GM19455 (cell line): Measurements from ENCODE around the gene ANGPT4.

Experiments used
- ATAC-seq: cut with Tn5 transposase; IDR thresholded peaks from one replicate; pipeline ENCODE4 v1.9.1; 2021; ENCODE audit not compliant: unreplicated experiment

ANGPT4 gene

DNA sequence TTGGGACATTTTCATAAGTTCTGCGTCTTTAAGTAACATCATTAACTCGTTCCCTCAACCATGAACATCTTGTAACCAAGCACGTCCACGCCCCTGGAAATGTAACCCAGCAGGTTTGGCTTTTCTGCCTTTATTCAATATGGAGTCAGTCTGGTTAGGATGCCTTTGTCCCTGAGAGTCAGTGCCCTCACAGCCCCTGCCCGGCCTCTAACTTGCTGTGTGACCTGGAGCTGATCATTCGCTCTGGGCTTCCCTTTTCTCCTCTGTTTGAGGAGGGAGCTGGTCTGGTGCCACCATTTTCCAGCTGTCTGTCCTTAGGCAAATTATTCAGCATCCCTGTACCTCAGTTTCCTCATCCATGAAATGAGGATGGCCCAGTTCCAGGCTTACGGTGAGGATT, 26.5 kb upstream of the ANGPT4 start:
- no peak for ATAC-seq

DNA sequence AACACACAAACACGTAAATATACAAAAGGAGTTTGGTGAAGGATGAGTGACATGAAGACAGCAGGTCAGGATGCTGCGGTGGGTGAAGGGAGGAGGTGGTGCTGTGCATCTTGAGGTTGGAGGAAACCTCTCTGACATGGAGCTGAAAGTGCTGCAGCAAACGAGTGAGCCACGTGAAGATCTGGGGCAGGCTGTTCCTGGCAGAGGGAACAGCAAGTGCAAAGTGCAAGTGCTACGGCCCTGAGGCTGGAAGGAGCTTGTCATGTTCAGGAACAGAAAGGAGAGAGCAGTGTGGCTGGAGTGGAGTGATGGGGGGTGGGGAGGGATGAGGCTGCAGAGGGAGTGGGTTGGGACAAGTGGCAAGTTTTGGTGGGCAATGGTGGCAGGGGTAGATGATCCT, 24.8 kb upstream of the ANGPT4 start:
- no peak for ATAC-seq

DNA sequence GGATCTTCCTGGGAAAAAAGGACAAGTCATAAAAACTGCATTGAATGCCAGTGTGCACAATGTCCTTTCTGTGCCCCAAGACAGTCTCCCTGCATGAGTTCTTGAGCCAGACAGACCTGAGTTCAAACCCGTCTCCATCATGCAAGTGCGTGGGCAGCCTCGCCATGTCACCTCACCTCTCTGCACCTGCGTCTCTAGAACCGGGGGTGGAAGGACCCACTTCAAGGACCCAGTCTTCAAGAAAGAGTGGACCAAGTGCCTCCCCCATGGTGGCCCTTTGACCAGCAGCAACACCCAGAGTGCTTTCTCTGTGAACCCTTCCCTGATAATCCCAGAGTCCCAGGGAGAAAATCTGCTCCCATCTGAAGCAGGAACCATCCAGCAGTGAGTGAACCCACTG, 23.5 kb upstream of the ANGPT4 start:
- no peak for ATAC-seq

DNA sequence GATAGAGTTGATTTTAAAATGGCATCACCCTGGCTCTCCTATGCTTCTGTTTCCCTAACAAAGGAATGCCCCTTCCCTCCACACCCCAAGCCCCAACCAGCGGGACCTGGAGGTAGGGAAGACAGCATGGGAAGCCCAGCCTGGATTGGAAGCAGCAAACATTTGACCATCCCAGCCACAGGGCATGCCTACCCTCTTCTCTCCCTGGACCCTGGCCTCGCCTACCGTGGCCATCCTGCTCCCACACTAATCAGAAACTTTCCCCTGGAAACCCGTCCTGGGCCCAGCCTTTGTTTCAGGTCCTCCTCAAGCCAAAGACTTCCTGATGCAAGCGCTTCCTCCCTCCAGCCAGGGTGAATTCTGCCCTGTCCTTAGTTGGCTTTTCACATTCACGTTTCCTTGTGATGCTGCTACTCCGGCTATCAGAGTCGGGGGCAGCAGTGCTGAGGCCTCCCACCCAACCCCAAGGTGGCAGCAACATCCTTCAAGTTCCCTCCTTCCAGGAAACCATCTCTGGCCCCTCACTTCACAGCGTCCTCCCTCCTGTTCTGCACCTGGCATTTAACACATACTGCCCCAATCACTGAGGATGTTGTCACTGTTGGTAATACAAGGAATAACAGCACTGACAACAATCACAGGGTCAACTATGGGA, 18.2 kb upstream of the ANGPT4 start:
- no peak for ATAC-seq

DNA sequence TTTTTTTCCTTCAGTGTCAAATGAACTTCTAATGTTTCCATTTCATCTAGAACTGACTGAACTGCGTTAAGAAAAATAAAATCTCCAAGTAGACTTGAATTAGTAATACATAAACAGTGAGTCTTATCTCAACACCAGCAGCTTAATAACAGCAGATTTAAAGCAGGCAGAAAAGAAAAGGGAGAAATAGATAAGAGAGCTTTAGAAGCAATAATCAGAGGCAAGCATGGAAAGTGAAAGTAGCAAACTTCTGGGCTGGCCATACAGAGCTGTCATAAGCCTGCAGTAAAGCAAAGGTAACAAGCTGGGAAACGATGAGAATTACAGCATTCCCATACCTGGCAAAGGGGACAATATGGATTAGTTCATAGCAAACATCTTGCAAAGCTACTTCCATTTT, 16.9 kb upstream of the ANGPT4 start:
- no peak for ATAC-seq

DNA sequence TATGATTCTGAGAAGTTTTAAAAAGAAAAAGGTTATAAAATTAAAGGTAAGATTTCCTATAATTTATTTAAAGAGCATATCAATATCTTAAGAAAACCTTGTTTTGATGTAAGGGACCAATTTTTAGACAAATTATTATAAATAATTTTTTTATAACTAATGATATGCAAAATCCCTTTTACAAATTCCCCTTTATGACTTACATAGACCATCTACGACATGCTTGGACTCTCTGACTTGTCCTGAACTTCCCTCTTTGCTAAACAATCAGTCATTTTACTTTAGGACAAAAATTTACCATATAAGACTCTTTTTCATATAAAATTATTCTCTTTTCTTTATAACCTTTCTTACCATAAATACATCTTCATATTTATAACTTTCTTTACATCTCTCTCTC, 15.3 kb upstream of the ANGPT4 start:
- no peak for ATAC-seq

DNA sequence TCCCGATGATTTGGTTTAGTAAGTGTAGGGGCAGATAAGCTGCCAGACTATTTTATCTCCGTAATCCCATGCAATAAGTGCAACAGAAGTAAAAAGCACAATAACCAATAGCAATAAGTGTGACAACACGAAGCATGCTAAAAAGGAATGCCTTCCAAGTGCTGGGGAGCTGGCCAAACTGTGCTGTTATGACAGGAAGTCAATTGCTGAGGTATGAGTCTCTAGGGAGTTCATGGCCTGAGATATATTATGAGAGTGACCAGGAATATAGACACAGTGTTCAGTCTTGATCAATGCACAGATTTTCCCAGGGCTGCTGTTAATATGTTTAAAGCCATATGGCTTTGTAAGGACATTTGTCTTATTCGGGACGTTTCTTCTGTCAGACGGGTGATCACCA, 10.5 kb upstream of the ANGPT4 start:
- ATAC-seq = no peak

DNA sequence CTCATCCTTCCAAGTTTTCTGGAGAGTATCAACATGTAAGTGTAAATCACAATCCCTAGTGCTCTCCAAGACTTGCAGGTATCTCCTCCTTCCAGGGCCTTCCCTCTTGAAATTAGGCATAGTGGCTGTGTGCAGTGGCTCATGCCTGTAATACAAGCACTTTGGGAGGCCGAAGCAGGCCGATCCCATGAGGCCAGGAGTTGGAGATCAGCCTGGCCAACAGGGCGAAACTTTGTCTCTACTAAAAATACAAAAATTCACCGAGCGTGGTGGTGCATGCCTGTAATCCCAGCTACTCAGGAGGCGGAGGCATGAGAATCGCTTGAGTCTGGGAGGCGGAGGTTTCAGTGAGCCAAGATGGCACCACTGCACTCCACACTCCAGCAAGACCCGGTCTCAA, 9.4 kb upstream of the ANGPT4 start:
- ATAC-seq = no peak

DNA sequence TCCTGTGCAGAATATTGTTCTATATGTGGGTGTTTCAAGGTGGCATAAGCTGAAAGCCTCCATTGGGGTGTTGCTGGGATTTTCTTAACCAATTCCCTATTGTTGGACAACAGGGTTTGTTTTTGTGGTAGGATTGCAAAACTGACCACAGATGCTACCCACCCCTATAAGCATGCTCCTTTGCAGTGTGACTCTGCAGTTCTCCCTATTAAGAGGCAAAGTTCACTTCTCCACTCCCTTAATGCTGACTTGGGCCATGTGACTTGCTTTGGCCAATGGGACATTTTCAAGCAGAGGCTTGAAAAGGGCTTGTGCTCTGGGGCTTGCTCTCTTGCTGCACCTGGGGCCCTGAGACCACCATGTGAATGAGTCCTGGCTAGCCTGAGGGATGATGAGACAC, 8.5 kb upstream of the ANGPT4 start:
- no peak for ATAC-seq

DNA sequence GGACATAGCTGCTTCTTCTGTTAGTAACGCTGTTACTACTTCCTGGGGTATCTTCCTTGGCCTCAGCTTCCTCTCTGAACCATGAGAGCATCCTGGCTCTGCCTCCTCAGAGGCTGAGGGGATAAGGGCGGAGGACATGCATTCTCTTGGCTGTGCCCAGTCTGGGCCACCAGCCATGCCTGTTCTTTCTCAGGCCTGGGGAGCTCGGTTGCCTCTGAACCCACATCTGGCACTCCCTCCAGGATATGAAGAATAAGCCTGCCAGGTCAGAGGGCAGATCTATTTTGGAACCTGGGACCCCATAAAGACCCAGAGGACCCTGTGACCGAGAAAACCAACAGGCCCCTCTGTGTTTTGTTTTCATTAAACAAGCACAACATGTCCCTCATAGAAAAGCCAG, 6.6 kb upstream of the ANGPT4 start:
- ATAC-seq = no peak

DNA sequence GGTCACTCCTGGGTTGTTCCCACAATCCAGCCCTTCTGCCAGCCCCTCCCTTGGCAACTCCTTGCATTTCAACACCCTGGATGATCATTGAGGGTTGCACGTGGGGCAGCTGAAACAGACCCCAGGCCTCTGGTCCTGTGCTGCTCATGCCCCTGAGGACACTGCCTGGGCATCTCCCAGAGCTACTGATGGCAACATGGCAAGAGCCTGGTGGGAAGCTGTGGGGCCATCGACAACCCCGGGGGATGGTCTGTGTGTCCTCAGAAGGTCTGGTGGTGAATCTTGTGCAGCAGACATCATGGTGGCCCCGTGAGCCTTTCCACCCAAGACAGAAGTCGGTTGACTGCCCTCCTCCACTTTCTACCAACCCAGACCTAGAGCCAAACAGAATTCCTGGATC, 4.9 kb upstream of the ANGPT4 start:
- no peak for ATAC-seq

DNA sequence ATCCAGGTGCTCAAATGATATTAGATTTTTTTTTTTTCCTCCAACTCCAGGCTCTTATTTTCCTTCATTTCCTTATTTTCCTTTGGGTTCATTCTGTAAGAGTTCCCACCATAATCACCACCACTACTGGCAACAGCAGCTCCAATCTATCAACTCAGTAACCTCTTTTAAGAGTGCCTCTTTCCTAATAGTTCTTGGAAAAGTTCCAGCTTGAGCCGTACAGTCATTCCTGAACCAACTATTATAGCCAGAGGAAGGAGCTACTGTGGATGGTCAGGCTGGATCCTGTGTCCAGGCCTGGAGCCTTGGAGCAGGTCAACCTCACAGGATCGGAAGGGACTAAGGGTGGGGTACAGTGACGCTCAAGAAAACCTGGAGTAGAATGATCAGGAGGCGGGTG, 4.2 kb upstream of the ANGPT4 start:
- no peak for ATAC-seq

DNA sequence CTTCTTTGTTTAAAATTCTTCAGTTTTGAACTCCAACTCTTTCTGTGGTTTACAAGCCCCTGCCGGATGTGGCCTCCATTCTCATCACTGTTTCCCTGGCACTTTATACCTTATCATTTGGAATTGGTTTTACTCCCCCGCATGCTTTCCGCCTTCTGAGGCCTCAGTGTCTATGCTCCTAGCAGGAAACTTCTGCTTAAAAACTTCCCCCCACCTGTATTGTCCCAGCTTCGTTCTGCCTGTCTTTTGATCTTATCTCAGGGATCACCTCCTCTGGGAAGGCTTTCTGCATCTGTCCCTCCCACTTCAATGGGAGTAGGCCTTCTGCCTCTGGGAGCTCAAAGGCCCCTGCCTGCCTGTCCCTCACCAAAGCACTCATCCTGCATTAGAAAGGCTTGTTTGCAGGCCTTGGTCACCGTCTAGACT, 3.4 kb upstream of the ANGPT4 start:
- ATAC-seq = no peak

DNA sequence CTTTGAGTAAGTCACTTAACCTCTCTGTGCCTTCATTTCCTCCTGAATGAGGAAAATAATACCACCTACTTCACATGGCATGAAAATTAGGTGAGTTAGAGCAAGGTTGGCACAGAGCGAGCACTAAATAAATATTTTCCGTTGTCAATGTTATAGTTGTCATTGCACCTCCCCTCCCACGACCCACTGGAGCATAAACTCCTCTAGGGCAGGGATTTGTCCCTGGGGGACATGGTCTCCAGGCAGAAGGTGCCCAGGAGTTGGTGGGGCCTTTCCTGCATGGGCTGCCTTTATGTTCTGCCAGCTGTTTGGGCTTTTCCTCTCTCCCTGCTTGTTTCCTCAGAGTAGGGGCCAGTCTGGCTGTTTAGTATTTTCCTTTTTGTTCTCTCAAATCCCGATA, 1.3 kb upstream of the ANGPT4 start:
- no peak for ATAC-seq

DNA sequence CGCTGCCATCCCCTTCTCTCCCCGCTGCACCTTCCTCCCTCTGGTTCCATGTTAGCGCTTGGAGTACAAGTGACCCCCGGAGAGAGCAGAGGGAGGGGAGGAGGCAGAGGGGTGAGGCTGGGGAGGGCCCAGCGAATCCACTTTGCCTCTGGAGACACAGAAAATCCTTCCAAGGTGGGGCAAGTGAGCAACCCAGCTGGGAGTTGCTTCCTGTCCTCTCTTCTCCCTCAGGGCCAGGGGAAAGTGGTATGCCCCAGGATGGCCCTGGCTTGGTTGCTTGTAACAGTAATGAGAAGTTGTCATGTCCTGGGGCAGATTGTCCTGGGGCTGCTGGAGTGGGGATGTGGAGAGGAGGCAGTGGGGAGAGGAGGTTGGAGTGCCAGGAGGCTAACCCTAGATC, 691 bp upstream of the ANGPT4 start:
- no peak for ATAC-seq

DNA sequence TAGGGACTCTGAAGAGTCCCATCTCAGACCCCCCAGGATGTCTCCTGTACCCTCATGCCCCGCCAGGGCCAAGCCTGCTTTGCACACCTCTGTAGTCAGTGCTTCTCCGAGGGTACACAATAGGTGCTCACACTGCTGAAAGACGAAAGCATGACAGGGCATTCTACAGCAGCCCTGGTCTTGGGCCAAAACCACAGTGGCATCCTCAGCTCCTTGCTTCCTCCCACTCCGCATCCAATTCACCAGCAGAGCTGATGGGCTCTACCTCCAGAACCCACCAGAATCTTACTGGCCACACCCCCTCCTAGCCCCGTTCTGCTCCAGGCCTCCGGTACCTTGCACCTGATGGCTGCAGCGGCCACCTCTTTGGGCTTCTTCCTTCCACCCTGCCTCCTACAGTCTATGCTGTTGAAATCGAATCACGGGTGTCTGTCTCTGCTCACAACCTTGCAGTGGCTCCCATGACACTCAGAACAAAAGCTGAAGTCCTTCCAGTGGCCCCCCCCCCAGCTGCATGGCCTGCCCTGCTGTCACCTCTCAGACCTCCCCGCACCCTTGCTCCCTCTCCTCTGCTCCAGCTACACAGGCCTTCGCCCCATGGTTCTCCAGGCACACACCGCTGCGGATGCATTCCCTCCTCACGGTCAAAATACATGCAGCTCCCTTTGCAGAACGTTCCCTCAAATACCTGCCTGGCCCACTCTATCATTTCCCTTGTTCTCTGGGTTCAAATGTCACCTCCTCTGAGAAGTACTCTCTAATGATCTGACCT, 1.2 kb downstream of the ANGPT4 start:
- ATAC-seq = no peak

DNA sequence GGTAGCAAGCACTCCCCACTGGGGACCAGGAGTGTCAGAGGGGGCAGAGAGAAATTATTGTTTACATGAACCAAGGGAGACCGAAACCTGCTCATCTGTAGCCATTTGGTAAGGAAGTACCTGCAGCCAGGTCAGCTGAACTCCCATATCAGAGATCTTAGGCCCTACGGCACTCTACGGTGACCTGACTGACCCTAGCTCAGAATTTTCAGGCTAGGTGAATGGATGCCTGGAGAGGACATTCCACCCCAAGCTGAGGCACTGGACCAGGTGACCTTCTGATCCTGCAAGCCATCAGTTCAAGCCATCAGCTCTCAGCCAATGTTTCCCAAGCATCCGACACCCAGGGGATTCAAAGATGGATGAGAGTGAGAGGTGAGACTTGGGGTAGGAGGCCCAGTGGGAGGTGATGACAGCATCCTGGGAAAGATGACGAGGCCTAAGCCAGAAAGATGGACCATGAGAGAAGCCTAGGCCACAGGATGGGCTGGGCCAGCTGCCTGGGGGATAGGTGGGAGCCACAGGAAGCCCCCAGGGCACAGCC, 2.8 kb downstream of the ANGPT4 start:
- ATAC-seq = no peak

DNA sequence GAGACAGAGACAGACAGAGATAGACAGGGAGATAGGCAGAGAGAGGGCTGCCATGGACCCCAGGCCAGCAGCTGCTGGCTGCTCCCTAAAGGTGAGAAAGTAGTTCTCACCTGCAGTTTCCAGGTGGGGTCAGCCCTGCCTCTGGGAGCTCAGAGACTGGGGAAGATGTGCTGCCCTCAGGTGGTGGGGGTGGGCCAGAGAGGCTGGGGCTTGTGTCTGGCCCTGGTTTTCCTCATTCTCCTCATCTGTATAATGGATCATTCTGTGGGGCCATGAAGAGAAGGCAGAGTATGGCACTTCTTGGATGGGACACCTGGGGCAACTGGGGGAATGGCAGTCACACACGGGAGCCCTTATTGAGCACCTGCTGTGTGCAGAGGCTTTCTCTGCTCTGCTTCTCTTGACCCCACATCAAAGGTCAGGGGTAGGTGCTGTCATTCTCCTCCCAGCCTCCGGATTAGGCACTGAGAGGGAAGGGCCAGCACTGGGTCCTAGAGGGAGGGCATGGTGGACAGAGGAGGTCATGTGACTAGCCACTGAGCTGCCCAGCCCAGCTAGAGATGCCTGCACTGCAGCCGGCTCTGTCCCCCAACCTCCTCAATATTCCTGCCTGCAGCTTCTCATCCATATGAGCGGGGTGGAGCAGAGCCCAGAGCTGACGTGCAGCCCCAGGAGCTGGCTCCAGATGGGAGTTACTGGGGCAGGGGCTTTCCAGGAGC, 4.1 kb downstream of the ANGPT4 start:
- ATAC-seq = no peak

DNA sequence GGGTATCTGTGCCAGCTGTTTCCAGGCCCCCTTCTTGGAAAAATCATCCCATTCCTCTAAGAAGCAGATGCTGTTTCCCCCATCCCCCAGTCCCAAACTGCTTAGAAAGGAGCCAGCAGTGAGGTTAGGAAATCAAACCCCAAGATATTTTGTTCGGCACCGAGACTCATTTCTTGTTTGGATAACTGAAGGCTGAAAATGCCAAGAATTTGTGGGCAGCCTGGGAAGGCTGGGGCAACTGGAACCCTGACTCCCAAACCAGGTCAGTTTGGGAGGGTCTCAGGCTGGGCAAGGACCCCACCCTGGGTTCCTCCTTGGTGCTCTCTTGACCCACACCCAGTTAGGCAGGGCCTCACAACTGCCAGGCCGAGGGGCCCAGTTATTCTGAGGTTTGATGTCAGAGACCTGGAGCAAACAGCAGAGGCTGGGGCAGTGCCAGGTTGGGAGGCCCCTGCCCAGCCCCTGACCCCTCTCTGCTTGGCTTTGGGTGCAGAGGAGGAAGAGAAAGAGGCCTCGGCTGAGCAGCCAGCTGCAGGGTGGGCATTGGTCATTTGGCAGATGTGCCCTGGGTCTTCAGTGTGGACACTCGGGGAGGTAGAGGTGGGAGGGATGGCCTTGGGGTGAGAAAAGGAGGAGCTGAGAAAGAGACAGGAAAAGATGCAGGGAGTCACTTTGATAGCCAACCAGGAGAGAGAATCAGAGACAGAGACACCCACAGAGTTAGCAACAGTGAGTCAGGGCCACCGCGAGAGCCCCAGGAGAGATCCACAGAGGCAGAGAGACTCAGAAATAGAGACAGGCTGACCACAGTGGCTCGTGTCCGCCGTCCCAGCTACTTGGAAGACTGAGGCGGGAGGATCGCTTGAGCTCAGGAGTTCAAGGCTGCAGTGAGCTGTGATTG, 5.0 kb downstream of the ANGPT4 start:
- no peak for ATAC-seq

DNA sequence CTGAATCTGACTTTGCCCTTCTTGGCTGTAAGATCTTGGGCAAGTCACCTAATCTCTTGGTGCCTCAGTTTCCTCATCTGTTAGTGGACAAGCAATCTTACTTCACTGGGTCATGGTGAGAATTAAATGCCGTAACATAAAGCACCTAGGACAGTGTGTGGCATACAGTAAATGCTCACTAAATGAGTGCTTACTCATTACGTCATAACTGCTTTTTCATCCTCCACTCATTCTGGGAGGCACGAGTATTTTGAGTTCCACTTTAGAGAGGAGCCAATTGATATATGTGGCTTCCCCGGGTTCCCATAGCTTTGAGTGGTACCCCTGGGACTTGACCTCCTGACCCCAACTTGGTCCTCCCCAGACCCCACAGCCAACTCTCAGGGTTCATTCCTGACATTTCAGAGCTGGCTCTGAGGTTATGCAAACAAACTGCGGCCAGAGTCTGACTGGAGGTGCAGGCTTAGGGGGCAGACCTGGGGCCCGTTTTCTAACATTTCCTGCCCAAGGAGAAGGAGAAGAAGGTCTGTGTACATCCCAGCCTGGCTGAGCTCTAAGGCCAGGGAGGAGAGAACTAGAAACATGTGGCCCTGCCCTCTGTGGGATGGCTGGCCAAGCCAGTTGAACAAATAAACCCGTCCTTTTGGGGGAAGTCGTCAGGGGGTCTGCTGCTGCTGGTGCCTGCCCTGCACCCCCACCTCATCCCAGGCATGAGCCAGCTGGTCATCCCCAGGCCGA, 5.8 kb downstream of the ANGPT4 start:
- no peak for ATAC-seq
